ENCODE results near the gene UPF3A. TPM values are rescaled to one million over a fixed set of nuclear protein-coding genes. Genes with fewer than 3 reads are reported as not detected.
"Not testable (repeated sequence)": the region's sequence is repeated elsewhere in the genome, so short reads cannot be mapped to it uniquely, and the experiment has no call there.

UPF3A gene
- total and polyA plus RNA-seq, 8 donors: 20.4 to 186 (median 43.3) TPM

DNA sequence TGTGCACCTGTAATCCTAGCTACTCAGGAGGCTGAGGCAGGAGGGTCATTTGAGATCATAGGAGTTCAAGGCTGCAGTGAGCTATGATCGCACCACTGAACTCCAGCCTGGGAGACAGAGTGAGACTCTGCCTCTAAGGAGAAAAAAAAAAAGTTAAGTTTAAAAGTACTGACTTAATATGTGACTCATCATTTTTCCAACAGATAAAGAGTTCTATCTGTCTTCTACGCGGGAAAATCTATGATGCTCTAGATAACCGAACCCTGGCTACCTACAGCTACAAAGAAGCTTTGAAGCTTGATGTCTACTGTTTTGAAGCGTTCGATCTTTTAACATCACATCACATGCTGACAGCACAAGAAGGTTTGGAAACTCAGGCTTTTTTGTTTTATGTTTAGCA, 39.5 kb upstream of the UPF3A start:
- Histone ChIP-seq H3K36me3 (peaks cover 79 to 100% (median 100%) of the 10 kb centered on the region in 4 donors), H3K27me3 (no peaks in the 10 kb centered on the region), H3K4me3 (no peak overlapping the region), H3K27ac (no peak overlapping the region), H3K9me3 (no peaks in the 10 kb centered on the region), H3K4me1 (peaks cover 0 to 19% (median 0%) of the 10 kb centered on the region in 4 donors)
- WGBS, 5 donors: 90 to 96% (median 91%) methylated on average over 6 of the region's 6 CpGs
- TF ChIP-seq EP300 (IDR thresholded peaks at IDR 0.05) (no peak), POLR2A (IDR thresholded peaks at IDR 0.05) (no peak), POLR2AphosphoS5 (IDR thresholded peaks at IDR 0.05) (no peak), CTCF (IDR thresholded peaks at IDR 0.05) (no peak)
- intact Hi-C loops (cut with DNase I; ENCODE audit: low total_unique reads): no loop called here
- DNase-seq: no peak

GRCh38 chr13:114243971-114244370, 37.4 kb upstream of the UPF3A start:
- peaks cover 0 to 13% (median 0%) of the 10 kb centered on the region in 4 donors for H3K4me1 ChIP-seq
- no peak overlapping the region for H3K4me3 ChIP-seq
- no peaks in the 10 kb centered on the region for H3K27me3 ChIP-seq
- no peak for DNase-seq
- H3K36me3 ChIP-seq: peaks cover 59 to 100% (median 100%) of the 10 kb centered on the region in 4 donors
- intact Hi-C loops (cut with DNase I; ENCODE audit: low total_unique reads): no loop called here
- WGBS, 5 donors: 89 to 96% (median 90%) methylated on average over 3 of the region's 3 CpGs
- no peak for TF ChIP-seq POLR2A (IDR thresholded peaks at IDR 0.05)
- no peak for TF ChIP-seq POLR2AphosphoS5 (IDR thresholded peaks at IDR 0.05)
- no peak for TF ChIP-seq EP300 (IDR thresholded peaks at IDR 0.05)
- no peak for TF ChIP-seq CTCF (IDR thresholded peaks at IDR 0.05)
- H3K9me3 ChIP-seq: no peaks in the 10 kb centered on the region
- H3K27ac ChIP-seq: no peak overlapping the region

GRCh38 chr13:114244637-114245036, 36.8 kb upstream of the UPF3A start:
- intact Hi-C loops (cut with DNase I; ENCODE audit: low total_unique reads): no loop called here
- no peak for DNase-seq
- H3K4me3 ChIP-seq: no peak overlapping the region

GRCh38 chr13:114248011-114248410, 33.4 kb upstream of the UPF3A start:
- peaks cover 62 to 100% (median 100%) of the 10 kb centered on the region in 4 donors for H3K36me3 ChIP-seq
- TF ChIP-seq POLR2AphosphoS5 (IDR thresholded peaks at IDR 0.05) (no peak), CTCF (IDR thresholded peaks at IDR 0.05) (no peak), EP300 (IDR thresholded peaks at IDR 0.05) (no peak), POLR2A (IDR thresholded peaks at IDR 0.05) (no peak)
- 73 to 89% (median 85%) methylated on average over 3 of the region's 3 CpGs for WGBS, 5 donors

More at GRCh38 chr13:114244637-114245036, 36.8 kb upstream of the UPF3A start:
- 74 to 87% (median 75%) methylated on average over 5 of the region's 5 CpGs for WGBS, 5 donors
- TF ChIP-seq EP300 (IDR thresholded peaks at IDR 0.05) (no peak), POLR2AphosphoS5 (IDR thresholded peaks at IDR 0.05) (no peak)
- H3K27me3 ChIP-seq: no peaks in the 10 kb centered on the region
- no peak overlapping the region for H3K27ac ChIP-seq
- no peaks in the 10 kb centered on the region for H3K9me3 ChIP-seq
- H3K4me1 ChIP-seq: peaks cover 0 to 11% (median 0%) of the 10 kb centered on the region in 4 donors
- peaks cover 58 to 100% (median 100%) of the 10 kb centered on the region in 4 donors for H3K36me3 ChIP-seq

DNA sequence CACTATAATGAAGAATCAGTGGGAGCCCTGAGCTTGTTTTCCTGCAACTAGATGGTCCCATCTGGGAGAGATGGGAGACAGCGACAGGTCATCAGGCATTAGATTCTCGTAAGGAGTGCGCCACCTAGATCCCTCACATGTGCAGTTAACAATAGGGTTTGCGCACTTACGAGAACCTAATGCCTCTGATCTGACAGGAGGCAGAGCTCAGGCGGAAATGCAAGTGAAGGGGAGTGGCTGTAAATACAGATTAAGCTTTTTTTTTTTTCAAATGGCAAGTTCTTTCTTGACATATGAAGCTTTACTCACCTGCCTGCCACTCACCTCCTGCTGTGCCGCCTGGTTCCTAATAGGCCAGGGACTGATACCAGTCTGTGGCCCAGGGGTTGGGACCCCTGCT, 32.3 kb upstream of the UPF3A start:
- DNase-seq: peak; percentile 64 to 85
- peak in 1 of 7 experiments; percentile 16 for TF ChIP-seq CTCF (IDR thresholded peaks at IDR 0.05)
- TF ChIP-seq POLR2AphosphoS5 (IDR thresholded peaks at IDR 0.05): peak in 2 of 3 donors; percentile 31 to 78
- TF ChIP-seq EP300 (IDR thresholded peaks at IDR 0.05): no peak
- peaks cover 58 to 100% (median 100%) of the 10 kb centered on the region in 4 donors for H3K36me3 ChIP-seq
- peak overlapping the region; percentile 6 to 52 (median 30) for H3K27ac ChIP-seq
- 27 to 63% (median 56%) methylated on average over 7 of the region's 7 CpGs for WGBS, 5 donors
- H3K9me3 ChIP-seq: no peaks in the 10 kb centered on the region
- intact Hi-C loops (cut with DNase I; ENCODE audit: low total_unique reads): no loop called here
- no peaks in the 10 kb centered on the region for H3K27me3 ChIP-seq
- H3K4me1 ChIP-seq: peaks cover 0 to 5% (median 0%) of the 10 kb centered on the region in 4 donors
- no peak overlapping the region for H3K4me3 ChIP-seq

More at GRCh38 chr13:114248011-114248410, 33.4 kb upstream of the UPF3A start:
- H3K4me3 ChIP-seq: no peak overlapping the region
- DNase-seq: no peak
- no peak overlapping the region for H3K27ac ChIP-seq
- peaks cover 0 to 5% (median 0%) of the 10 kb centered on the region in 4 donors for H3K4me1 ChIP-seq
- no peaks in the 10 kb centered on the region for H3K27me3 ChIP-seq
- no peaks in the 10 kb centered on the region for H3K9me3 ChIP-seq
- intact Hi-C loops (cut with DNase I; ENCODE audit: low total_unique reads): no loop called here

DNA sequence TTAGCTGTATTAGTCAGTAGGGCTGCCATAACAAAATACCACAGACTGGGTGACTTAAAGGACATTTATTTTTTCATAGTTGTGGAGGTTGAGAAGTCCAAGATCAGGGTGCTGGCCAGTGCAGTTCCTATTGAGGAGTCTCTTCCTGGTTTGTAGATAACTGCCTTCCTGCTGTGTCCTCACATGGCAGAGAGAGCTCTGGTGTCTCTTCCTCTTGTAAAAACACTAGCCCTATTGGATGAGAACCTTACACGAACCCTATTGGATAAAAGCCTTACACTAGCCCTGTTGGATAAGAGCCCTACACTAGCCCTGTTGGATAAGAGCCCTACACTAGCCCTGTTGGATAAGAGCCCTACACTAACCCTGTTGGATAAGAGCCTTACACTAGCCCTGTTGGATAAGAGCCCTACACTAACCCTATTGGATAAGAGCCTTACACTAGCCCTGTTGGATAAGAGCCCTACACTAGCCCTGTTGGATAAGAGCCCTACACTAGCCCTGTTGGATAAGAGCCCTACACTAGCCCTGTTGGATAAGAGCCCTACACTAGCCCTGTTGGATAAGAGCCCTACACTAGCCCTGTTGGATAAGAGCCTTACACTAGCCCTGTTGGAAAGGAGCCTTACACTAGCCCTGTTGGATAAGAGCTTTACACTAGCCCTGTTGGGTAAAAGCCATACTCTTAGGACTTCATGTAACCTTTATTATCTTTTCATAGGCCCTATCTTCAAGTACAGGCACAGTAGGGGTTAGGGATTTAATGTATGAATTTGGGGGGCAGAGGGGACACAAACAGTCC, 29.6 kb upstream of the UPF3A start:
- H3K4me1 ChIP-seq; H3K27me3 ChIP-seq; DNase-seq; H3K9me3 ChIP-seq; intact Hi-C loops (cut with DNase I; ENCODE audit: low total_unique reads); H3K27ac ChIP-seq; H3K4me3 ChIP-seq: not testable (repeated sequence)
- 86 to 100% (median 89%) methylated on average over 1 of the region's 1 CpG for WGBS, 5 donors
- H3K36me3 ChIP-seq: peaks cover 39 to 100% (median 100%) of the 10 kb centered on the region in 4 donors

All from stomach (tissue), 9 donors.